ENCODE results near the gene FN3K. TPM values are rescaled to one million over a fixed set of nuclear protein-coding genes. Genes with fewer than 3 reads are reported as not detected.

Gene FN3K
- total and polyA plus RNA-seq, 5 donors: 43.2 to 66.8 (median 60.3) TPM

- peak in 1 of 2 donors; percentile 23 for ATAC-seq
- intact Hi-C loops (cut with DNase I): loop anchor here in 1 of 4 donors (10.0 kb wide), 2 partner anchors 126 to 176 kb away; no protein-coding TSS in a partner anchor
- H3K4me1 ChIP-seq (ENCODE audit: control insufficient read depth, insufficient read depth, low read length): no peaks in the 10 kb centered on the region
- H3K9me3 ChIP-seq (ENCODE audit: control insufficient read depth, low read length): no peaks in the 10 kb centered on the region
- H3K27ac ChIP-seq (ENCODE audit: low read length): no peak overlapping the region
- no peak overlapping the region for H3K4me3 ChIP-seq (ENCODE audit: low read length)
- H3K27me3 ChIP-seq (ENCODE audit: control insufficient read depth, insufficient read depth): no peaks in the 10 kb centered on the region
- DNase-seq: peak in 1 of 3 donors; percentile 46
- 79% methylated on average over 18 of the region's 18 CpGs for WGBS
These were observed 53.0 kb downstream of the FN3K start for GRCh38 chr17:82788206-82789001.

GRCh38 chr17:82789051-82789592 is 53.7 kb downstream of the FN3K start:
- ATAC-seq (peak in 1 of 2 donors; percentile 30), DNase-seq (peak in 1 of 3 donors; percentile 50)
- H3K4me1 ChIP-seq (ENCODE audit: control insufficient read depth, insufficient read depth, low read length): no peaks in the 10 kb centered on the region
- no peak overlapping the region for H3K27ac ChIP-seq (ENCODE audit: low read length)
- no peak overlapping the region for H3K4me3 ChIP-seq (ENCODE audit: low read length)
- intact Hi-C loops (cut with DNase I): loop anchor here in 1 of 4 donors (10.0 kb wide), 2 partner anchors 126 to 176 kb away; no protein-coding TSS in a partner anchor
- H3K9me3 ChIP-seq (ENCODE audit: control insufficient read depth, low read length): no peaks in the 10 kb centered on the region
- WGBS: 92% methylated on average over 19 of the region's 19 CpGs
- H3K27me3 ChIP-seq (ENCODE audit: control insufficient read depth, insufficient read depth): no peaks in the 10 kb centered on the region

- Histone ChIP-seq H3K4me1 (ENCODE audit: control insufficient read depth, insufficient read depth, low read length) (no peaks in the 10 kb centered on the region), H3K9me3 (ENCODE audit: control insufficient read depth, low read length) (no peaks in the 10 kb centered on the region), H3K27ac (ENCODE audit: low read length) (no peak overlapping the region), H3K27me3 (ENCODE audit: control insufficient read depth, insufficient read depth) (no peaks in the 10 kb centered on the region), H3K4me3 (ENCODE audit: low read length) (no peak overlapping the region)
- ATAC-seq (peak; percentile 77 to 81), DNase-seq (peak; percentile 35 to 78 (median 69))
- intact Hi-C loops (cut with DNase I): loop anchor here in 1 of 4 donors (10.0 kb wide), 2 partner anchors 125 to 175 kb away; no protein-coding TSS in a partner anchor
- 72% methylated on average over 18 of the region's 18 CpGs for WGBS
These were observed 54.4 kb downstream of the FN3K start for GRCh38 chr17:82789806-82790205.

GRCh38 chr17:82790391-82790790 is 55.0 kb downstream of the FN3K start:
- no peak overlapping the region for H3K4me3 ChIP-seq (ENCODE audit: low read length)
- H3K27me3 ChIP-seq (ENCODE audit: control insufficient read depth, insufficient read depth): no peaks in the 10 kb centered on the region
- WGBS: 95% methylated on average over 13 of the region's 13 CpGs
- H3K9me3 ChIP-seq (ENCODE audit: control insufficient read depth, low read length): no peaks in the 10 kb centered on the region
- no peaks in the 10 kb centered on the region for H3K4me1 ChIP-seq (ENCODE audit: control insufficient read depth, insufficient read depth, low read length)
- intact Hi-C loops (cut with DNase I): no loop called here
- ATAC-seq: no peak
- peak in 1 of 3 donors; percentile 39 for DNase-seq
- H3K27ac ChIP-seq (ENCODE audit: low read length): no peak overlapping the region

GRCh38 chr17:82791532-82791931 is 56.1 kb downstream of the FN3K start:
- Histone ChIP-seq H3K27ac (ENCODE audit: low read length) (no peak overlapping the region), H3K9me3 (ENCODE audit: control insufficient read depth, low read length) (no peaks in the 10 kb centered on the region), H3K27me3 (ENCODE audit: control insufficient read depth, insufficient read depth) (no peaks in the 10 kb centered on the region), H3K4me1 (ENCODE audit: control insufficient read depth, insufficient read depth, low read length) (peaks cover 3% of the 10 kb centered on the region), H3K4me3 (ENCODE audit: low read length) (no peak overlapping the region)
- intact Hi-C loops (cut with DNase I): no loop called here
- WGBS: 81% methylated on average over 12 of the region's 12 CpGs
- DNase-seq (peak in 1 of 3 donors; percentile 13), ATAC-seq (no peak)

GRCh38 chr17:82793974-82794630 is 58.7 kb downstream of the FN3K start:
- no peak overlapping the region for H3K4me3 ChIP-seq (ENCODE audit: low read length)
- 65% methylated on average over 15 of the region's 15 CpGs for WGBS

GRCh38 chr17:82794781-82795482 is 59.5 kb downstream of the FN3K start:
- WGBS: 66% methylated on average over 18 of the region's 18 CpGs
- H3K4me3 ChIP-seq (ENCODE audit: low read length): no peak overlapping the region
- H3K9me3 ChIP-seq (ENCODE audit: control insufficient read depth, low read length): no peaks in the 10 kb centered on the region
- ATAC-seq (peak; percentile 30 to 51), DNase-seq (peak in 1 of 3 donors; percentile 64)
- peaks cover 3% of the 10 kb centered on the region for H3K4me1 ChIP-seq (ENCODE audit: control insufficient read depth, insufficient read depth, low read length)
- no peaks in the 10 kb centered on the region for H3K27me3 ChIP-seq (ENCODE audit: control insufficient read depth, insufficient read depth)
- H3K27ac ChIP-seq (ENCODE audit: low read length): no peak overlapping the region
- intact Hi-C loops (cut with DNase I): no loop called here

More at GRCh38 chr17:82793974-82794630, 58.7 kb downstream of the FN3K start:
- H3K27me3 ChIP-seq (ENCODE audit: control insufficient read depth, insufficient read depth): no peaks in the 10 kb centered on the region
- H3K4me1 ChIP-seq (ENCODE audit: control insufficient read depth, insufficient read depth, low read length): peaks cover 3% of the 10 kb centered on the region
- no peaks in the 10 kb centered on the region for H3K9me3 ChIP-seq (ENCODE audit: control insufficient read depth, low read length)
- intact Hi-C loops (cut with DNase I): no loop called here
- DNase-seq: peak in 2 of 3 donors; percentile 49 to 80
- peak; percentile 24 to 46 for ATAC-seq
- no peak overlapping the region for H3K27ac ChIP-seq (ENCODE audit: low read length)

GRCh38 chr17:82795615-82796014 is 60.2 kb downstream of the FN3K start:
- intact Hi-C loops (cut with DNase I): no loop called here
- peaks cover 3% of the 10 kb centered on the region for H3K4me1 ChIP-seq (ENCODE audit: control insufficient read depth, insufficient read depth, low read length)
- no peak for ATAC-seq
- no peak overlapping the region for H3K4me3 ChIP-seq (ENCODE audit: low read length)
- no peak overlapping the region for H3K27ac ChIP-seq (ENCODE audit: low read length)
- no peak for DNase-seq
- no peaks in the 10 kb centered on the region for H3K9me3 ChIP-seq (ENCODE audit: control insufficient read depth, low read length)
- 89% methylated on average over 14 of the region's 14 CpGs for WGBS
- no peaks in the 10 kb centered on the region for H3K27me3 ChIP-seq (ENCODE audit: control insufficient read depth, insufficient read depth)

GRCh38 chr17:82797061-82797460 is 61.6 kb downstream of the FN3K start:
- DNase-seq (peak in 1 of 3 donors; percentile 18), ATAC-seq (no peak)
- intact Hi-C loops (cut with DNase I): no loop called here
- Histone ChIP-seq H3K4me1 (ENCODE audit: control insufficient read depth, insufficient read depth, low read length) (peaks cover 3% of the 10 kb centered on the region), H3K27me3 (ENCODE audit: control insufficient read depth, insufficient read depth) (no peaks in the 10 kb centered on the region), H3K27ac (ENCODE audit: low read length) (no peak overlapping the region), H3K4me3 (ENCODE audit: low read length) (no peak overlapping the region), H3K9me3 (ENCODE audit: control insufficient read depth, low read length) (no peaks in the 10 kb centered on the region)
- WGBS: 97% methylated on average over 9 of the region's 9 CpGs

- ATAC-seq (no peak), DNase-seq (no peak)
- Histone ChIP-seq H3K4me3 (ENCODE audit: low read length) (no peak overlapping the region), H3K9me3 (ENCODE audit: control insufficient read depth, low read length) (no peaks in the 10 kb centered on the region), H3K27me3 (ENCODE audit: control insufficient read depth, insufficient read depth) (no peaks in the 10 kb centered on the region), H3K27ac (ENCODE audit: low read length) (no peak overlapping the region), H3K4me1 (ENCODE audit: control insufficient read depth, insufficient read depth, low read length) (peaks cover 3% of the 10 kb centered on the region)
- intact Hi-C loops (cut with DNase I): no loop called here
- WGBS: 98% methylated on average over 7 of the region's 7 CpGs
These were observed 63.3 kb downstream of the FN3K start for GRCh38 chr17:82798752-82799151.
